Measurements from ENCODE around the gene TNFSF12. TPM values are rescaled to one million over a fixed set of nuclear protein-coding genes. Genes with fewer than 3 reads are reported as not detected.

The TNFSF12 gene
- total RNA-seq, 1 experiment from 2014 or later = 8.1 TPM

- TF ChIP-seq ZMAT4 (CRISPR knock-in tag; IDR thresholded peaks at IDR 0.05) = no peak
- no peak for TF ChIP-seq JUN (CRISPR knock-in tag; IDR thresholded peaks at IDR 0.05)
- no peak for TF ChIP-seq ZNF671 (CRISPR knock-in tag; IDR thresholded peaks at IDR 0.05)
- TF ChIP-seq AFF4 (CRISPR knock-in tag; IDR thresholded peaks at IDR 0.05; ENCODE audit: borderline replicate concordance) = no peak
- no peak for TF ChIP-seq GTF2I (CRISPR knock-in tag; conservative IDR thresholded peaks at IDR 0.05)
- no peak for TF ChIP-seq MYBL2 (CRISPR knock-in tag; IDR thresholded peaks at IDR 0.05)
- no peak for TF ChIP-seq ZNF263 (CRISPR knock-in tag; IDR thresholded peaks at IDR 0.05; ENCODE audit: low read depth)
- TF ChIP-seq TEAD4 (CRISPR knock-in tag; IDR thresholded peaks at IDR 0.05) = no peak
- TF ChIP-seq NR1H2 (CRISPR knock-in tag; IDR thresholded peaks at IDR 0.05) = no peak
- no peak for TF ChIP-seq ESRRA (CRISPR knock-in tag; IDR thresholded peaks at IDR 0.05; ENCODE audit: borderline replicate concordance)
- no peak for TF ChIP-seq OVOL2 (CRISPR knock-in tag; IDR thresholded peaks at IDR 0.05; ENCODE audit: borderline replicate concordance)
- TF ChIP-seq GABPB1 (CRISPR knock-in tag; IDR thresholded peaks at IDR 0.05) = no peak
- TF ChIP-seq HMGA2 (CRISPR knock-in tag; IDR thresholded peaks at IDR 0.05) = no peak
- no peak for TF ChIP-seq PRRX2 (CRISPR knock-in tag; IDR thresholded peaks at IDR 0.05)
- TF ChIP-seq ZNF396 (CRISPR knock-in tag; IDR thresholded peaks at IDR 0.05; ENCODE audit: borderline replicate concordance) = no peak
- no peak for ATAC-seq
- ChIA-PET CTCF (interaction anchor here (0.7 to 1.6 kb wide), 3 partner anchors 16 to 22 kb away, joined by 3 to 4 read pairs (median 4); no protein-coding TSS in a partner anchor), POLR2A (no interaction called here)
- Mint-ChIP-seq H3K4me1 (no peaks in the 10 kb centered on the region), H3K36me3 (no peaks in the 10 kb centered on the region), H3K4me3 (no peak overlapping the region), H3K9me3 (peaks cover 21% of the 10 kb centered on the region), H3K27ac (no peak overlapping the region), H3K27me3 (ENCODE audit: low read depth) (peaks cover 40% of the 10 kb centered on the region)
- DNase-seq (ENCODE audit: low spot score) = no peak
These were observed 9.8 kb upstream of the TNFSF12 start for GRCh38 chr17:7538891-7539545.

GRCh38 chr17:7541074-7541621 is 7.7 kb upstream of the TNFSF12 start:
- CTCF ChIA-PET = interaction anchor here (1.5 kb wide), 1 partner anchor 19 kb away, joined by 5 read pairs; no protein-coding TSS in a partner anchor
- no peak for TF ChIP-seq AFF4 (CRISPR knock-in tag; IDR thresholded peaks at IDR 0.05; ENCODE audit: borderline replicate concordance)
- no peak for TF ChIP-seq ZNF219 (CRISPR knock-in tag; IDR thresholded peaks at IDR 0.05; ENCODE audit: borderline replicate concordance)
- no peak for TF ChIP-seq OVOL2 (CRISPR knock-in tag; IDR thresholded peaks at IDR 0.05; ENCODE audit: borderline replicate concordance)
- TF ChIP-seq FOXJ3 (CRISPR knock-in tag; IDR thresholded peaks at IDR 0.05; ENCODE audit: borderline replicate concordance) = no peak
- TF ChIP-seq GRHL2 (CRISPR knock-in tag; IDR thresholded peaks at IDR 0.05; ENCODE audit: insufficient replicate concordance, severe bottlenecking) = no peak
- no peak for TF ChIP-seq ATF1 (CRISPR knock-in tag; IDR thresholded peaks at IDR 0.05)
- TF ChIP-seq SP1 (CRISPR knock-in tag; conservative IDR thresholded peaks at IDR 0.05) = no peak
- no peak for TF ChIP-seq JUN (CRISPR knock-in tag; IDR thresholded peaks at IDR 0.05)
- no peak for TF ChIP-seq ZNF396 (CRISPR knock-in tag; IDR thresholded peaks at IDR 0.05; ENCODE audit: borderline replicate concordance)
- TF ChIP-seq ZNF138 (CRISPR knock-in tag; conservative IDR thresholded peaks at IDR 0.05) = no peak
- no peak for TF ChIP-seq HMGXB4 (CRISPR knock-in tag; IDR thresholded peaks at IDR 0.05)
- TF ChIP-seq ZNF317 (CRISPR knock-in tag; IDR thresholded peaks at IDR 0.05; ENCODE audit: borderline replicate concordance, low read depth) = no peak

More at GRCh38 chr17:7541074-7541621, 7.7 kb upstream of the TNFSF12 start:
- H3K4me1 Mint-ChIP-seq = no peaks in the 10 kb centered on the region
- POLR2A ChIA-PET = interaction anchor here (0.6 kb wide), 1 partner anchor 13 kb away, joined by 5 read pairs; no protein-coding TSS in a partner anchor
- H3K9me3 Mint-ChIP-seq = peaks cover 13% of the 10 kb centered on the region
- DNase-seq (ENCODE audit: low spot score) (no peak), ATAC-seq (no peak)
- H3K27ac Mint-ChIP-seq = no peak overlapping the region
- peaks cover 32% of the 10 kb centered on the region for H3K27me3 Mint-ChIP-seq (ENCODE audit: low read depth)
- H3K36me3 Mint-ChIP-seq = no peaks in the 10 kb centered on the region
- no peak overlapping the region for H3K4me3 Mint-ChIP-seq

Measured in WTC11 (cell line).